MM.1S (cell line): ENCODE results near the gene ADCK1.
"Not testable (repeated sequence)": the region's sequence is repeated elsewhere in the genome, so short reads cannot be mapped to it uniquely, and the experiment has no call there.

Experiments used
- DNase-seq: peaks from one replicate; pipeline ENCODE4 v3.0.0-alpha.2; 2015
- H2AFZ ChIP-seq: fragments of 300-600 bp; sonication (generic); 2 replicates; pipeline ENCODE4 v1.6.0; 2016; ENCODE audit warnings: antibody characterized with exemption, low read length
- H3F3A ChIP-seq: fragments of 300-600 bp; sonication (generic); 2 replicates; pipeline ENCODE4 v1.6.1; 2016; ENCODE audit warnings: mild to moderate bottlenecking, antibody characterized with exemption, low read length, moderate library complexity, mixed read lengths; ENCODE audit not compliant: insufficient read depth
- H3K27ac ChIP-seq: fragments of 300-600 bp; sonication (generic); 2 replicates; pipeline ENCODE4 v1.5.1; 2016; ENCODE audit warnings: mild to moderate bottlenecking, low read length
- H3K27me3 ChIP-seq: fragments of 300-600 bp; sonication (generic); replicated peaks from 2 replicates; pipeline ENCODE4 v1.6.0; 2016; ENCODE audit warnings: low read length; ENCODE audit not compliant: insufficient read depth
- H3K36me3 ChIP-seq: fragments of 300-600 bp; sonication (generic); replicated peaks from 2 replicates; pipeline ENCODE4 v1.6.1; 2016; ENCODE audit warnings: mild to moderate bottlenecking, low read length, mixed read lengths; ENCODE audit not compliant: insufficient read depth
- H3K4me1 ChIP-seq: fragments of 300-600 bp; sonication (generic); 2 replicates; pipeline ENCODE4 v1.6.1; 2016; ENCODE audit warnings: low read length, mixed read lengths
- H3K4me2 ChIP-seq: fragments of 300-600 bp; sonication (generic); 2 replicates; pipeline ENCODE4 v1.6.0; 2016; ENCODE audit warnings: low read depth, low read length
- H3K4me3 ChIP-seq: fragments of 300-600 bp; sonication (generic); 2 replicates; pipeline ENCODE4 v1.5.1; 2016; ENCODE audit warnings: low read length, mixed read lengths
- H3K79me2 ChIP-seq: fragments of 300-600 bp; sonication (generic); 2 replicates; pipeline ENCODE4 v1.6.1; 2016; ENCODE audit warnings: mixed run types, low read length, mixed read lengths
- H3K9ac ChIP-seq: fragments of 300-600 bp; sonication (generic); 2 replicates; pipeline ENCODE4 v1.6.1; 2016; ENCODE audit warnings: low read length, mixed read lengths
- H3K9me2 ChIP-seq: fragments of 300-600 bp; sonication (generic); replicated peaks from 2 replicates; pipeline ENCODE4 v1.6.1; 2016; ENCODE audit warnings: mild to moderate bottlenecking, low read length, mixed read lengths; ENCODE audit not compliant: insufficient read depth
- H3K9me3 ChIP-seq: fragments of 300-600 bp; sonication (generic); replicated peaks from 2 replicates; pipeline ENCODE4 v1.6.1; 2016; ENCODE audit warnings: mild to moderate bottlenecking, low read length, mixed read lengths; ENCODE audit not compliant: insufficient read depth
- H4K20me1 ChIP-seq: fragments of 300-600 bp; sonication (generic); 2 replicates; pipeline ENCODE4 v1.6.1; 2016; ENCODE audit warnings: mild to moderate bottlenecking, low read length, moderate library complexity, mixed read lengths; ENCODE audit not compliant: insufficient read depth
- EZH2 ChIP-seq: fragments of 300-600 bp; sonication (generic); optimal IDR thresholded peaks from 2 replicates; pipeline ENCODE3; 2017; ENCODE audit warnings: low read depth, mild to moderate bottlenecking, antibody characterized with exemption, low read length, mixed read lengths
- EZH2phosphoT487 ChIP-seq: fragments of 300-600 bp; sonication (generic); IDR thresholded peaks from 2 replicates; pipeline ENCODE4 v1.6.1; 2018; ENCODE audit warnings: antibody characterized with exemption, low read length
- TF ChIP-seq, protein P1 (sequence below): fragments of 300-600 bp; sonication (generic); IDR thresholded peaks from 2 replicates; pipeline ENCODE4 v1.5.1; 2016; ENCODE audit warnings: antibody characterized with exemption, low read length, mixed read lengths

The ADCK1 gene

DNA sequence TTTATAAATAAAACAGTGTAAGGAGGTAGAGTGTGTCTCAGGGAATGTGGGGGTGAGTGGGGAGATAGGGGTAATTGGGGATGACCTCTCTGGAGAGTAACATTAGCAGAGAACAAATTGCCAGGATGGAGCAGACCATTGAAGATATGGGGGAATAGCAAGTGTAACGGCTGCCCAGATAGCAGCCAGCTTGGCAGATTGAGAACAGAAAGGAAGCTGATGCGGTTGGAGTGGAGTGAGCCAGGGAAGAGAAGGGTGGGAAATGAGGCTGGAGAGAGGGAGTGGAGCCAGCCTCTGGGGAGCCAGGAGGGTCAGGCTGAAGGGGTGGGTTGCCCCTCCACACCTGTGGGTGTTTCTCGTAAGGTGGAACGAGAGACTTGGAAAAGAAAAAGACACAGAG is 5.6 kb upstream of the ADCK1 start:
- no peak for TF ChIP-seq EZH2phosphoT487
- TF ChIP-seq, protein P1, sequence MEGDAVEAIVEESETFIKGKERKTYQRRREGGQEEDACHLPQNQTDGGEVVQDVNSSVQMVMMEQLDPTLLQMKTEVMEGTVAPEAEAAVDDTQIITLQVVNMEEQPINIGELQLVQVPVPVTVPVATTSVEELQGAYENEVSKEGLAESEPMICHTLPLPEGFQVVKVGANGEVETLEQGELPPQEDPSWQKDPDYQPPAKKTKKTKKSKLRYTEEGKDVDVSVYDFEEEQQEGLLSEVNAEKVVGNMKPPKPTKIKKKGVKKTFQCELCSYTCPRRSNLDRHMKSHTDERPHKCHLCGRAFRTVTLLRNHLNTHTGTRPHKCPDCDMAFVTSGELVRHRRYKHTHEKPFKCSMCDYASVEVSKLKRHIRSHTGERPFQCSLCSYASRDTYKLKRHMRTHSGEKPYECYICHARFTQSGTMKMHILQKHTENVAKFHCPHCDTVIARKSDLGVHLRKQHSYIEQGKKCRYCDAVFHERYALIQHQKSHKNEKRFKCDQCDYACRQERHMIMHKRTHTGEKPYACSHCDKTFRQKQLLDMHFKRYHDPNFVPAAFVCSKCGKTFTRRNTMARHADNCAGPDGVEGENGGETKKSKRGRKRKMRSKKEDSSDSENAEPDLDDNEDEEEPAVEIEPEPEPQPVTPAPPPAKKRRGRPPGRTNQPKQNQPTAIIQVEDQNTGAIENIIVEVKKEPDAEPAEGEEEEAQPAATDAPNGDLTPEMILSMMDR, result no peak
- no peak for TF ChIP-seq EZH2
- Histone ChIP-seq H3K9me2 (no peaks in the 10 kb centered on the region), H4K20me1 (no peaks in the 10 kb centered on the region), H3K9ac (no peak overlapping the region), H2AFZ (no peak overlapping the region), H3K27me3 (no peaks in the 10 kb centered on the region), H3K36me3 (no peaks in the 10 kb centered on the region), H3K9me3 (no peaks in the 10 kb centered on the region), H3K27ac (no peak overlapping the region), H3K79me2 (no peaks in the 10 kb centered on the region), H3F3A (no peaks in the 10 kb centered on the region), H3K4me3 (no peak overlapping the region), H3K4me2 (no peak overlapping the region), H3K4me1 (peaks cover 14% of the 10 kb centered on the region; the same call in 1 of the 2 replicates)
- DNase-seq, result no peak

DNA sequence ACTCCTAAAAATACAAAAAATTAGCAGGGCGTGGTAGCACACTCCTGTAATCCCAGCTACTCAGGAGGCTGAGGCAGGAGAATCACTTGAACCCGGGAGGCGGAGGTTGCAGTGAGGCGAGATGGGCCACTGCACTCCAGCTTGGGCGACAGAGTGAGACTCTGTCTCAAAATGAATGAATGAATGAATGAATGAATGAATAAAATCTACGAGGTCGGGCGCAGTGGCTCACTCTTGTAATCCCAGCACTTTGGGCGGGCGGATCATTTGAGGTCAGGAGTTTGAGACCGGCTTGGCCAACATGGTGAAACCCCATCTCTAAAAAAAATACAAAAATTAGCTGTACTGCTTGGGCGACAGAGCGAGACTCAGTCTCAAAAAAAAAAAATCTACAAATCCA is 453 bp upstream of the ADCK1 start:
- not testable (repeated sequence) for H3K27me3 ChIP-seq, H3K9me3 ChIP-seq, H3K4me1 ChIP-seq, H3F3A ChIP-seq, DNase-seq, H3K9me2 ChIP-seq, H4K20me1 ChIP-seq, H3K36me3 ChIP-seq, H3K79me2 ChIP-seq
- H3K4me2 ChIP-seq, result peak overlapping the region; percentile 77; the same call in 1 of the 2 replicates
- H3K9ac ChIP-seq, result peak overlapping the region; percentile 72; the same call in 1 of the 2 replicates
- H2AFZ ChIP-seq, result peak overlapping the region; percentile 81; the same call in 1 of the 2 replicates
- H3K27ac ChIP-seq, result peak overlapping the region; percentile 55; the same call in 1 of the 2 replicates
- H3K4me3 ChIP-seq, result peak overlapping the region; percentile 73

DNA sequence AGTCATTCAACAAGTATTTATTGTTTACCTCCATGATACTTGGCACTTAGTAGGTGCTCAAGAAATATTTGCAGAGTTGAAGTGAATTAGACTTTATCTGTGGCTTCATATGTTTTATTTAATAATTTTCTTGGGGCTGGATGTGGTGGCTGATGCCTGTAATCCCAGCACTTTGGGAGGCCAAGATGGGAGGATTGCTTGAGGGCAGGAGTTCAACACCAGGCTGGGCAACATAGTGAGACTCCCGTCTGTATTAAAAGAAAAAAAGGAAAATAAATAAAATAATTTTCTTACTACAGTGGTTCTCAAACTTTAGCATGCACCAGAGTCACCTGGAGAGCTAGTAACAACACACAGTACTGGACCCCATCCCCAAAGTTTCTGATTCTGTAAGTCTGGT is 905 bp downstream of the ADCK1 start:
- no peaks in the 10 kb centered on the region for H3K36me3 ChIP-seq
- H3K9me3 ChIP-seq, result no peaks in the 10 kb centered on the region
- H3F3A ChIP-seq, result no peaks in the 10 kb centered on the region
- peak overlapping the region; percentile 73 for H3K4me3 ChIP-seq
- TF ChIP-seq, protein P1, result no peak
- TF ChIP-seq EZH2phosphoT487 (no peak), EZH2 (no peak)
- peaks cover 10% of the 10 kb centered on the region; the same call in 1 of the 2 replicates for H3K4me1 ChIP-seq
- H3K4me2 ChIP-seq, result peak overlapping the region; percentile 77
- no peaks in the 10 kb centered on the region for H3K27me3 ChIP-seq
- no peaks in the 10 kb centered on the region for H3K79me2 ChIP-seq
- peak overlapping the region; percentile 72; the same call in 1 of the 2 replicates for H3K9ac ChIP-seq
- peak overlapping the region; percentile 55; the same call in 1 of the 2 replicates for H3K27ac ChIP-seq
- peak overlapping the region; percentile 81 for H2AFZ ChIP-seq
- no peaks in the 10 kb centered on the region for H4K20me1 ChIP-seq
- H3K9me2 ChIP-seq, result no peaks in the 10 kb centered on the region
- no peak for DNase-seq

DNA sequence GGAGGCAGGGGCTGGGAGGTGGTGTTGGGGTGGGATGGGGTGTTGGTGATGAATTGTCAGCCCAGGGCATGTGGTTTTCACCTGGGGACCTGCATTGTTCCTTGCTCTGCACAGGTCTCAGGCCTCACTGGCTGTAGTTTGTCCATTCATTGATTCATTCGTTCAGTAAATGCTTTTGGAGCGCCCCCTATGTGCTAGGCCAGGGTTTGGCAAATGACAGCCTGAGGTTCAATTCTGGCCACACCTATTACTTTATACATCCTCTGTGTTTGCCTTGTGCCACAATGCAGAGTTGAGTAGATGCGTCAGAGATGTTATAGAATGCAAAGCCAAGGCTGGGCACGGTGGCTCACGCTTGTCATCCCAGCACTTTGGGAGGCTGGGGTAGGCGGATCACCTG is 4.7 kb downstream of the ADCK1 start:
- H3K27ac ChIP-seq, result no peak overlapping the region
- TF ChIP-seq, protein P1, result peak; percentile 53
- TF ChIP-seq EZH2, result no peak
- no peaks in the 10 kb centered on the region for H3K4me1 ChIP-seq
- no peak overlapping the region for H3K4me3 ChIP-seq
- no peaks in the 10 kb centered on the region for H3K9me3 ChIP-seq
- H3F3A ChIP-seq, result no peaks in the 10 kb centered on the region
- H3K27me3 ChIP-seq, result no peaks in the 10 kb centered on the region
- no peak overlapping the region for H3K9ac ChIP-seq
- H2AFZ ChIP-seq, result no peak overlapping the region
- no peaks in the 10 kb centered on the region for H3K9me2 ChIP-seq
- H3K36me3 ChIP-seq, result no peaks in the 10 kb centered on the region
- no peaks in the 10 kb centered on the region for H4K20me1 ChIP-seq
- DNase-seq, result peak; percentile 41
- H3K79me2 ChIP-seq, result no peaks in the 10 kb centered on the region
- no peak overlapping the region for H3K4me2 ChIP-seq
